BLaER1 treated with 17β-estradiol and CSF1 and Interleukin-3, amounts not matched to agents 10 nM and 100 nM (cell line): ENCODE results near the gene FBLN2.

Experiments used
- H3K27ac ChIP-seq, 11 experiments: shearing (Covaris generic); formaldehyde crosslinking; 2 replicates each; pipeline ENCODE4 v1.8.1; 2022
- H3K27me3 ChIP-seq, 11 experiments: shearing (Covaris generic); formaldehyde crosslinking; 2 replicates each; pipeline ENCODE4 v1.8.1; 2022
- H3K36me3 ChIP-seq, 11 experiments: shearing (Covaris generic); formaldehyde crosslinking; 2 replicates each; pipeline ENCODE4 v1.8.1; 2022
- H3K4me1 ChIP-seq, 10 experiments: shearing (Covaris generic); formaldehyde crosslinking; 2 replicates each; pipeline ENCODE4 v1.8.1; 2022
- H3K4me2 ChIP-seq, 11 experiments: shearing (Covaris generic); formaldehyde crosslinking; 2 replicates each; pipeline ENCODE4 v1.8.1; 2022
- H3K4me3 ChIP-seq, 10 experiments: shearing (Covaris generic); formaldehyde crosslinking; 2 replicates each; pipeline ENCODE4 v1.8.1; 2022
- H3K9ac ChIP-seq, 11 experiments: shearing (Covaris generic); formaldehyde crosslinking; 2 replicates each; pipeline ENCODE4 v1.8.1; 2022
- H3K9me3 ChIP-seq, 11 experiments: shearing (Covaris generic); formaldehyde crosslinking; replicated peaks in 1 of 11; 2 replicates each; pipeline ENCODE4 v1.8.1; 2022
- H4K20me1 ChIP-seq, 11 experiments: shearing (Covaris generic); formaldehyde crosslinking; 2 replicates each; pipeline ENCODE4 v1.8.1; 2022
- Cebpa-rat ChIP-seq, 11 experiments: shearing (Covaris generic); IDR thresholded peaks; 2 replicates each; pipeline ENCODE4 v1.8.1; 2022

The FBLN2 gene

DNA sequence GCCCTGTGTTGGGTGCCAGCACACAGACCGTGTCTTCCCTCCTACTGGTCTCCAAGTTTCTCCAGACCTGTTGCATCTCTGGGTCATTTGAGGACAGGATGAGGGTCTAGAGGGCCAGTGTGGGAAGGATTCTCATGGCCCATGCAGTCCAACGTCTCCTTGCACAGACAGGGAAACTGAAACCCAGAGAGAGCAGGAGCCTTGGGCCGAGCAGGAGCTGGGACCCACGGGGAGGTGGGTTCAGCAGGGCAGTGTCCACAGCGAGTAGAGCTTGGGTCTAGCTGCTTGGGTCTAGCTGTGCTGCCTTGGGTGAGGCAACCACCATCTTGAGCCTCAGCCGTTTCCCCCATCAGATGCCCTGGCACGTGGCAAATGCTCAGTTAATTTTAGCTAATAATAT is 36.5 kb upstream of the FBLN2 start:
- H3K4me1 ChIP-seq, result peaks cover 0 to 28% (median 20%) of the 10 kb centered on the region in 10 experiments; a peak in 17 of 20 replicates
- H3K4me2 ChIP-seq, result no peak overlapping the region
- no peak overlapping the region for H3K27ac ChIP-seq
- no peak overlapping the region for H3K9ac ChIP-seq
- no peaks in the 10 kb centered on the region; a peak in 1 of 22 replicates for H4K20me1 ChIP-seq
- no peaks in the 10 kb centered on the region for H3K9me3 ChIP-seq
- H3K36me3 ChIP-seq, result no peaks in the 10 kb centered on the region
- no peaks in the 10 kb centered on the region for H3K27me3 ChIP-seq
- no peak for TF ChIP-seq Cebpa-rat (IDR thresholded peaks at IDR 0.05)
- no peak overlapping the region for H3K4me3 ChIP-seq

DNA sequence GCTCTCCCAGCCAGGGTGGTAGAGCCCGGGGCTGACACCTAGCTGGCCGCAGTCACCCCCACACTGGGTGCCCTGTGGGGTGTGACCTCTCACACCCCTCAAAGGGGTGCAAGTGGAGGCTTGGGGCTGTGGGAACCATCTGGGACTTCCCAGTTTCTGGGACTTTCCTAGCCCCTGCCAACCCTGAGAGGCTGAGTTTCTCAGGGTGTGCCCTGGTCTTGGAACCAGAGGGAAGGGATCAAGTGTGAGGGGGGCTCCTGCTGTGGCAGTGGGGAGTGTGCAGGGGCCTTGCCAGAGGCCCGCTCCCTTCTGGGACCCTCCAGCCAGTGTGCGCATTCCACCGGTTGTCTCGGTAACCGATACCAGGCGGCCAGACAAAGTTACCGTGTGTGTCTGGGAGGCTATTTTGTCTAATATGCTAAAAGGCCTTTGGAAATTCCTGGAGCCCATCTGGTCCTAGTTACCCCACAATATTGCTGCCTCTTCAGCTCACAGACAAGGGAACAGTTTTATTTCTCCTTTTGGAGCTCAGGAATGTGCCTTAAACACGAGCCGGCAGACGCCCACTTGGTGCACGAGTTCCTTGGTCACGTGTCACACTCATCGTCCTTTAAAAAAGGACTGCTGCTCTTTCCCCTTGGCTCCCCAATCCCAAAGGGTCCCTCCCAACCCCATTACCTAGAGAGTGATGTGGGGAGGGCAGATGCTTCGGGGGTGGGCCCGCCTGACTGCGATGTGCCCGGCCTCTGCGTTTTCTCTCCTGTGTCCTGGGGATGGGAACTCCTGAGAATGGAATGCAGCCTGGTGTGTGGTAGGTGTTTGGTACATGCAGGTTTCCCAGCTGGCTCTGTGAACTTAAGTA is 35.6 kb upstream of the FBLN2 start:
- Histone ChIP-seq H3K27ac (no peak overlapping the region), H4K20me1 (no peaks in the 10 kb centered on the region; a peak in 1 of 22 replicates), H3K4me1 (peaks cover 0 to 37% (median 26%) of the 10 kb centered on the region in 10 experiments; a peak in 17 of 20 replicates), H3K4me2 (no peak overlapping the region), H3K36me3 (no peaks in the 10 kb centered on the region), H3K9me3 (no peaks in the 10 kb centered on the region), H3K4me3 (no peak overlapping the region), H3K27me3 (no peaks in the 10 kb centered on the region), H3K9ac (no peak overlapping the region)
- TF ChIP-seq Cebpa-rat (IDR thresholded peaks at IDR 0.05), result no peak

DNA sequence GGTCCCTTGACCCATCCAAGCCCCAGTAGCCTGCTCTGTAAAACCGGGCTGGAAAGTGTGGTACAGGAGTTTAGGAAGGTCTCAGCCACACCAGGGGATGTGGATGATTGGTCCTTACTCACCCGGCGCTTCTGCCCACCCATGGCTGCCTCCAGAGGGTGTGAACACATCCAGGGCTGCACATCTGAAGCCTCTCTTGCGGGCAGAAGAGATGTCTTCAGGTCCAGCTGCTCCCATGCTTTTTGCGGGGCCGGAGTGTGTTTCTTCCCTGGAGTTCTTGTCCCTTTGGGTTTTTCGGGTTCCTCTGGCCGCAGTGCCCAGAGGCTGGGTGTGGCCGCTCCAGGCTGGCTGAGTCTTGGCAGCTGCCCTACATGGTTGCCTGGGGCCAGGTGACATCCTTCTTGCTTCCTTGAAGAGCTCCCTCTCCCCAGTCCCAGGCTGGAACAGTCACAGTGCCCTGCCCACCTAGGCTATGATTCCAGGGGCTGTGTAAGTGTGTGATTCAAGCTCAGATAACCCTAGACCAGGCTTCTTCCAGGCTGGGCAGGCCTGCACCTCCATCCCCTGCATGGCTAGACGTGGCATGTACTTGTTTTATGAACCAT is 34.9 kb upstream of the FBLN2 start:
- no peak for TF ChIP-seq Cebpa-rat (IDR thresholded peaks at IDR 0.05)
- Histone ChIP-seq H3K9ac (no peak overlapping the region), H3K9me3 (no peaks in the 10 kb centered on the region), H4K20me1 (no peaks in the 10 kb centered on the region; a peak in 1 of 22 replicates), H3K27ac (no peak overlapping the region), H3K36me3 (no peaks in the 10 kb centered on the region), H3K4me3 (no peak overlapping the region), H3K4me1 (peaks cover 0 to 39% (median 26%) of the 10 kb centered on the region in 10 experiments; a peak in 17 of 20 replicates), H3K4me2 (peak overlapping the region in 2 of 11 experiments; percentile 7 to 15; a peak in 1 of 22 replicates), H3K27me3 (no peaks in the 10 kb centered on the region)

DNA sequence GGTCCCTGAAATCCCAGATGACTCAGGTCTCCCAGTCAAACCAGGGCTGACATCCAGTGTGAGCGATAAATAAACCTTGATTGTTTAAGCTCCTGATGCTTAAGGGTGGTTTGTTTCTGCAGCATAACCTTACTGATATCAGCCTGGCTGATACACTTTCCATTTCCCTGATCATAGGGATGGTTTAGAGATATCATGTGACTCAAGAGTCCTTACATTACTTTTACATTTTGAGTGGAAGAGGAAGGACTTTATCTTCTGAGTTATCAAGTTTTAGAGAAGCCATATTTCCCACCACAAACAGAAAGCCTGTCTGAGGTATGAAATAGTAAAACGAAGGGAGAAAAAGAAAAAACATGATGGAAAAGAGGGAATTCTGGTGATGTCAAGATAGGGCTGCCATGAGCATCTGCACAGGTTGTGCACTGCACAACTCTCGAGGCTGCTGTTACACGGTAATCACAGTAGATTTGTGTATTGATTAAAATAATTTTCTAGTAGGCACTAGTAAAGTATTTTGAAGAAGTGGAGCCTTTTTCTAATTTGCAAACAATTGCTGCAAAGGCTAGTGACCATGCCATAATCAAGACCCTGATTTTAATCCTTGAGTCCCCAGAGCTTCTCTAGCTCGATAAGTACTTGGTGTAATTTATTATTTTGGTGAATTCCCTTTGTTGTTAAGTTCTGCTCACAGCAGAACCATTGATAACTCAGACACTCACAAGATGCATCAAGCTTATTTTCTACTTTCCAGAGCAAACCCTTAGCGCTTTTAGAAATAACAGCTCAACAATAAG is 34.1 kb upstream of the FBLN2 start:
- Histone ChIP-seq H3K36me3 (no peaks in the 10 kb centered on the region), H3K4me2 (0 out of 22 replicates have a peak overlapping the region, but pooled peaks of 1 of the 11 experiments have one; percentile 7), H3K4me1 (peaks cover 0 to 39% (median 26%) of the 10 kb centered on the region in 10 experiments; a peak in 17 of 20 replicates), H3K27me3 (no peaks in the 10 kb centered on the region), H3K27ac (no peak overlapping the region), H3K9ac (no peak overlapping the region), H4K20me1 (no peaks in the 10 kb centered on the region), H3K4me3 (no peak overlapping the region), H3K9me3 (no peaks in the 10 kb centered on the region)
- TF ChIP-seq Cebpa-rat (IDR thresholded peaks at IDR 0.05), result no peak

DNA sequence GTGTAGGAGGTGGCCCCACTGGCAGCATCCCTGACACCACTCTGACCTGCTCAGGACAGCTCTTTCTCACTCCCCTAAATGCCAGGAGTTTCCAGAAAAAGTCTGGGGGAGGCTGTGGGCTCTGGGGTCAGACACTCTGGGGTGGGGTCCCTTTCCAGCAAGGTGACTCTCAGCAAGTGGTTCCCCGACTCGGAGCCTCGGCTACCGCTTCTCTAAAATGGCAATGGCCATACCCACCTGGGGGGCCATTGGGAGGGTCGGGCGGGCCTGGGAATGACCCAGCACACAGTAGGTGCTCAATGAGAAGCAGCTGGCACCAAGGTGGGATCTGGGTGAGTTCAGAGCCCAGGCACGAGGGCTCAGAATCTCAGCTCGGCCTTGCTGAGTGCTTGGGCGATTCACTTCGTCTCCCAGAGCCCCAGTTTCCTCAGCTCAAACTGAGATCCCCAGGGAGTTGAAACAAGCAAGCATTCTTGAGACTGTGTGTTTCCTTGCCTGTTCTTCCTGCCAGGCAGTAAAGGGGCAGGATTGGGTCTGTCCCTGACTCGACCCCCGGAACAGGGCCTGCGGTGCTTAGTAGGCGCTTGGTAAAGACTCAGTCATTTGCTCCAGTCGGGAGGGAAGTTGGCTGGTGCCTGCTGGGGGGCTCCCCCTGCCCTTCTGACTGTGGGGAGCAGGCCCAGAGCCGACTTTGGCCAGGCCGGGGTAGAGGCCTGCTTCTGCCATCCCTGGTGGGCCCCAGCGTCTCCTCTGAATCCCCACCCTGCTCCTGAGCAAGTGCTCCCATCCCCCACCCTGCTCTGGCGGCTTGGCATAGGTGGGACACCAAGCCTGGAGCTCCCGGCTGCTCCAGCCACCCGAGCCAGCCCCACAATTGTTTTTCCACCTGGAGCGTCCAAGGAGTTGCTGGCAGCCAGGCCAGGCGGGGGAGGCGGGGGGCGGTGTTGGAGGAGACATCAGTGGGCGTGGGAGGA is 32.9 kb upstream of the FBLN2 start:
- H3K4me1 ChIP-seq, result peaks cover 0 to 39% (median 26%) of the 10 kb centered on the region in 10 experiments; a peak in 17 of 20 replicates
- H3K36me3 ChIP-seq, result no peaks in the 10 kb centered on the region
- peak overlapping the region in 6 of 11 experiments; percentile 9 to 62 (median 32); a peak in 11 of 22 replicates for H3K27ac ChIP-seq
- H3K9me3 ChIP-seq, result no peaks in the 10 kb centered on the region
- peak overlapping the region in 4 of 11 experiments; percentile 21 to 55 (median 31); a peak in 5 of 22 replicates for H3K9ac ChIP-seq
- no peaks in the 10 kb centered on the region for H3K27me3 ChIP-seq
- no peaks in the 10 kb centered on the region for H4K20me1 ChIP-seq
- no peak for TF ChIP-seq Cebpa-rat (IDR thresholded peaks at IDR 0.05)
- H3K4me2 ChIP-seq, result peak overlapping the region in 10 of 11 experiments; percentile 31 to 76 (median 69); a peak in 19 of 22 replicates
- no peak overlapping the region for H3K4me3 ChIP-seq

DNA sequence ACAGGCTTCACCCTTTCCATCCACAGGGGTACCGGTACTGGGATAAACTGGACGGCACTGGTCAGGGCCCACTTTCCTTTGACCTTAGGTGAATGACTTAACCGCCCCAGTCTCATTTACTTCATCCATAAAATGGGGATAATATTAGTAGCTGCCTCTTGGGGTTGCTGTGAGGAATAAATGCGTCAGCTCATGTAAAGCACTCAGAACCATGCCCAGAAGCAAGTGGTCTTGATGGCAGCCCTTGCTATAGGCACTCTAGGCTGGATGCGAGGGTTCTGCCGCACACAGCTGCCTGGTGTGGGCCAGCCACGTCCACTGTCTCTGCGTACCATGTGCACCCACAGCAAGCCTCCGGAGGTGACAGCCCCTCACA is 32.2 kb upstream of the FBLN2 start:
- H3K4me1 ChIP-seq, result peaks cover 0 to 39% (median 26%) of the 10 kb centered on the region in 10 experiments; a peak in 17 of 20 replicates
- peak overlapping the region in 3 of 11 experiments; percentile 29 to 35 (median 34); a peak in 2 of 22 replicates for H3K9ac ChIP-seq
- H3K36me3 ChIP-seq, result no peaks in the 10 kb centered on the region
- no peaks in the 10 kb centered on the region for H4K20me1 ChIP-seq
- H3K9me3 ChIP-seq, result peaks cover 0 to 6% (median 0%) of the 10 kb centered on the region in 11 experiments; a peak in 8 of 22 replicates
- H3K27ac ChIP-seq, result peak overlapping the region in 3 of 11 experiments; percentile 9 to 62 (median 44); a peak in 4 of 22 replicates
- no peak overlapping the region for H3K4me3 ChIP-seq
- no peaks in the 10 kb centered on the region for H3K27me3 ChIP-seq
- no peak for TF ChIP-seq Cebpa-rat (IDR thresholded peaks at IDR 0.05)
- H3K4me2 ChIP-seq, result peak overlapping the region in 10 of 11 experiments; percentile 31 to 76 (median 69); a peak in 19 of 22 replicates

DNA sequence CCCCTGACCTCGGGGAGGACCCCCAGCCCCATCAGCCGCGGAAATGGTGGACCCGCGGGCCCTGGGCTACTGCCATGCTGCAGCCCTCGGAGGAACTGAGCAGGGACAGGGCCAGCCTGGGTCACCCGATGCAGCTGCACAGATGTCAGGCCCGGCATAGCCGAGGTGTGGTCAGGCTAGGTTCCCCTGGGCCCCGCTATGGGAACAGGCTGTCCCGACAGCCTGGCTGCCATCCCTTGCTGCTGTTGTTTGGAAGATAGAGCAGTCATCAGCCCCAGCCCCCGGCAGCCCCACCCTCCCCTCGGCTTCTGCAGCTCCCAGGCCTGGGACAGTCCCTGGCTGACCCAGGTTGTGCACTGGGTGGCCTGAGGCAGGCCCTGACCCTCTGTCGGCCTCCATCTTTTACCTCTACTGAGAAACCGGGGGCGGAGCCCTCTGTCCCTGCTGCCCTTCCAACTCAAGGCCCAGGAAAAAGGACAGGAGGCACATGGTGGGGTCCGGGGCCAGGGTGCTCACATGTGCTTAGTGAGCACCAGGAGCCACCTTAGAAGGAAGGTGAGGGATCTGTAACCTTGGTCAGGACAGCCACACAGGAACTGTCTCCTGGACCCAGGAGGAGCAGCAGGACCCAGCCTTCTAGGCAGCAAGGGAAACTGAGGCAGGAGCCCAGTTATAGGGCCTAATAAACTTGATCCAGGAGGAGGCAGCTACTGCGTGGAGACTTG is 31.5 kb upstream of the FBLN2 start:
- peak overlapping the region in 2 of 11 experiments; percentile 9 to 35; a peak in 1 of 22 replicates for H3K27ac ChIP-seq
- peaks cover 0 to 13% (median 4%) of the 10 kb centered on the region in 11 experiments; a peak in 9 of 22 replicates for H3K9me3 ChIP-seq
- H3K4me3 ChIP-seq, result no peak overlapping the region
- no peaks in the 10 kb centered on the region for H4K20me1 ChIP-seq
- H3K4me2 ChIP-seq, result peak overlapping the region in 8 of 11 experiments; percentile 58 to 76 (median 70); a peak in 15 of 22 replicates
- H3K4me1 ChIP-seq, result peaks cover 0 to 39% (median 26%) of the 10 kb centered on the region in 10 experiments; a peak in 17 of 20 replicates
- TF ChIP-seq Cebpa-rat (IDR thresholded peaks at IDR 0.05), result no peak
- H3K27me3 ChIP-seq, result no peaks in the 10 kb centered on the region
- H3K9ac ChIP-seq, result peak overlapping the region in 3 of 11 experiments; percentile 25 to 35 (median 29); a peak in 2 of 22 replicates
- H3K36me3 ChIP-seq, result no peaks in the 10 kb centered on the region
